ENCODE measurements around the gene SZRD1. TPM values are rescaled to one million over a fixed set of nuclear protein-coding genes. Genes with fewer than 3 reads are reported as not detected.

The SZRD1 gene
- total and polyA plus RNA-seq, 9 of the 15 experiments (the other 6 are each of a cell fraction or from before 2014, with no cell fraction given): 3.9 to 149 (median 82.5) TPM

- TF ChIP-seq ZBTB11 (CRISPR knock-in tag; IDR thresholded peaks at IDR 0.05): peak in 1 of 3 experiments; percentile 72; a peak in 2 of 6 replicates
- TF ChIP-seq FOXP1 (CRISPR knock-in tag; IDR thresholded peaks at IDR 0.05): peak; percentile 90; the same call in 1 of the 2 replicates
- TF ChIP-seq FOS (IDR thresholded peaks at IDR 0.05; ENCODE audit: extremely low read depth, insufficient read length): no peak
- TF ChIP-seq ETV6 (IDR thresholded peaks at IDR 0.05; ENCODE audit: borderline replicate concordance in 1 of 2, low read depth in 2 of 2, low read length in 1 of 2): no peak
- TF ChIP-seq ETV6 (CRISPR knock-in tag; IDR thresholded peaks at IDR 0.05; ENCODE audit: borderline replicate concordance): peak; percentile 74
- peak; percentile 77; the same call in 1 of the 2 replicates for TF ChIP-seq ATF6 (CRISPR knock-in tag; IDR thresholded peaks at IDR 0.05)
- TF ChIP-seq TGIF2 (CRISPR knock-in tag; IDR thresholded peaks at IDR 0.05): peak; percentile 80
- peak; percentile 93 for TF ChIP-seq POLR2H (tag; IDR thresholded peaks at IDR 0.05; ENCODE audit: low read depth)
- no peak for TF ChIP-seq MBD1 (CRISPR knock-in tag; IDR thresholded peaks at IDR 0.05)
- peak; percentile 60 for TF ChIP-seq TAF9B (IDR thresholded peaks at IDR 0.05; ENCODE audit: partially characterized antibody)
- 0 out of 2 replicates have a peak, but pooled peaks have one; percentile 23 for TF ChIP-seq C11orf30 (IDR thresholded peaks at IDR 0.05; ENCODE audit: low read depth)
- peak; percentile 99 for TF ChIP-seq CXXC5 (CRISPR knock-in tag; IDR thresholded peaks at IDR 0.05)
- no peak for TF ChIP-seq ZNF444 (CRISPR knock-in tag; IDR thresholded peaks at IDR 0.05)
- TF ChIP-seq SMARCC2 (IDR thresholded peaks at IDR 0.05; ENCODE audit: low read depth): peak; percentile 59; the same call in 1 of the 2 replicates
- TF ChIP-seq ARID3B (CRISPR knock-in tag; IDR thresholded peaks at IDR 0.05; ENCODE audit: borderline replicate concordance): peak; percentile 60; the same call in 1 of the 2 replicates
- no peak for TF ChIP-seq ATF1 (CRISPR knock-in tag; IDR thresholded peaks at IDR 0.05)
- TF ChIP-seq ATF1 (tag; IDR thresholded peaks at IDR 0.05): peak; percentile 95
- TF ChIP-seq ZNF232 (CRISPR knock-in tag; IDR thresholded peaks at IDR 0.05): peak; percentile 69; the same call in 1 of the 2 replicates
These were observed 14.8 kb upstream of the SZRD1 start, which contains the start of gene FBXO42 (continued) for GRCh38 chr1:16351994-16352841.
